ENCODE data around the gene ABCC4.
"Not testable (repeated sequence)": the region's sequence is repeated elsewhere in the genome, so short reads cannot be mapped to it uniquely, and the experiment has no call there.

ABCC4 gene

GRCh38 chr13:95296326-95296925 is 4.8 kb downstream of the ABCC4 start:
- DNase-seq = no peak

- DNase-seq = no peak
These were observed 6.2 kb downstream of the ABCC4 start for GRCh38 chr13:95295026-95295425.

DNA sequence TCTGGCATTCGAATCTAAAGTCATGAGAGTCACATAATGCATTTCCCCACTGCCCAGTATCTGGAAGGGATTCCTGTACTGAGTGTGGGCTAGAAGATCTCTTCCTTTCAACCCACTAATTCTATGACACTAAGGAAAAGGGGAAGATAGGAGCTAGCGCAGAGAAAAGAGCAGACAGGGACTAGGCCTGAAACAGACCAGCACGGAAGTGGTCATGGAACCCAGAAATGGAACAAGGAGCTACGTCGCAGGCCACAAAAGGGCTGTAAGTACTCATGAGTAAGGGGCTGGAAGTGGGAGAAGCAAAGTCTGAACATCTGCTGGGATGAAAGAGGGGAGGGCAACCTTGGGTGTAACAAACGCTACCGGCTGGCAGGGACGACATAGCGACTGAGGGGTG is 8.6 kb downstream of the ABCC4 start:
- DNase-seq = no peak

DNA sequence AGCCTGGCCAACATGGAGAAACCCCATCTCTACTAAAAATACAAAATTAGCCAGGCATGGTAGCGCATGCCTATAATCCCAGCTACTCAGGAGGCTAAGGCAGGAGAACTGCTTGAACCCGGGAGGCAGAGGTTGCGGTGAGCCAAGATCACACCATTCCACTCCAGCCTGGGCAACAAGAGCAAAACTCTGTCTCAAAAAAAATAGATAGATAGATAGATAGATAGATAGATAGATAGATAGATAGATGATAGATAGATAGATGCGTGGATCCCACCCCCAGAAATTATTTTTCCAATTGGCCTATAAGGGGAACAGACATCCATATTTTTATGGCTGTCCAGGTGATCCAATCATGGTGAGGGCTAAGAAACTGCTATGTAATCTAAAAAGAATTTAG is 11.3 kb downstream of the ABCC4 start:
- not testable (repeated sequence) for DNase-seq

DNA sequence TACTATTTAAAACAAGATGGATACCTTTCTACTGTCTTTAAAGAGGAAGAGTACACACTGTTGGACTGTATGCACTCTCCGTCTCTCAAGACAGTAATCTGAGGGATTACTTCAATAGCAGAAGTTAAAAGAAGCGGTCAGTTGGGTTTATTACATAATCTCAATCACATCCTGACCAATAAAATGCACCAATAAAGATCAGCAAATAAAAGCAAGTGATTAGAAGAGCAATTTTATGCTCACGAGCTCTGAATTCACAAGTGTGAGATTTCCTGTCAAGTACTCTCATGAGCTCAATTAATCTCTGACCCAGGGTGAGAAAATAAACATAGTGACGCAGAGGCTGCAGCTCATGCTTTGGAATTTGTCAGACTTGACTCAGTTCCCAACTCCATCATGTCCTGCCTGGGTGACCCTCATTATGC is 12.2 kb downstream of the ABCC4 start:
- DNase-seq = no peak

DNA sequence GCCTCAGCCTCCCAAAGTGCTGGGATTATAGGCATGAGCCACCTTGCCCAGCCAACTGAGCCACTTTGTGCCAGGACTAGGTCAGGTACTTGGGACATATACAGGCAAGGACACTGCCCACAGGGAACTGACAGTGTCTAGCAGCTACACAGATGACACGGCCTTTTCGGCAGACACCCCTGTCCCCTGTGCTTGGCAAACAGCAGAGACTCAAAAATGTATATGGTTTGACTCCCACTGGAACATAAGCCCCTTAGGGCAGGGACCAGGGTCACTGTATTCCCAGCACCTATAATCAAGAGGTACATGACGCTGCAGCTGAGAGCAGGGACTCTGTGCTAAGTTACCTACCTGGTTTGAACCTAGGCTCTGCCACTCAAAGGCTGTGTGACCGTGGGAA is 16.8 kb downstream of the ABCC4 start:
- no peak for DNase-seq

GRCh38 chr13:95279016-95279415 is 22.2 kb downstream of the ABCC4 start:
- no peak for DNase-seq

DNA sequence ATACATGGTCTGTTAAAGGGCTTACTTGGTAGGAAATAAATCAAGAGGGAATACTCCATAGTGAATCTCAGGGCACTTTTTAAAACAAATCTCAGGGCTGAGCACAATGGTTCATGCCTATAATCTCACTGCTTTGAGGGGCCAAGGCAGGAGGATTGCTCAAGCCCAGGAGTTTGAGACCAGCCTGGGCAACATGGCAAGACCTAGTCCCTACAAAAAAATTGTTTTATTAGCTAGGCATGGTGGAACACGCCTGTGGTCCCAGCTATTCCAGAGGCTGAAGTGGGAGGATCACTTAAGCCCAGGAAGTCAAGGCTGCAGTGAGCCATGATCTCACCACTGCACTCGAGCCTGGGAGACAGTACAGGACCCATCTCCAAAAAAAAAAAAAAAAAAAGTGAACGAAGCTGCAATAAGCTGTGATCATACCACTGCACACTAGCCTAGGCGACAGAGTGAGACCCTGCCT is 25.2 kb downstream of the ABCC4 start:
- no peak for DNase-seq

DNA sequence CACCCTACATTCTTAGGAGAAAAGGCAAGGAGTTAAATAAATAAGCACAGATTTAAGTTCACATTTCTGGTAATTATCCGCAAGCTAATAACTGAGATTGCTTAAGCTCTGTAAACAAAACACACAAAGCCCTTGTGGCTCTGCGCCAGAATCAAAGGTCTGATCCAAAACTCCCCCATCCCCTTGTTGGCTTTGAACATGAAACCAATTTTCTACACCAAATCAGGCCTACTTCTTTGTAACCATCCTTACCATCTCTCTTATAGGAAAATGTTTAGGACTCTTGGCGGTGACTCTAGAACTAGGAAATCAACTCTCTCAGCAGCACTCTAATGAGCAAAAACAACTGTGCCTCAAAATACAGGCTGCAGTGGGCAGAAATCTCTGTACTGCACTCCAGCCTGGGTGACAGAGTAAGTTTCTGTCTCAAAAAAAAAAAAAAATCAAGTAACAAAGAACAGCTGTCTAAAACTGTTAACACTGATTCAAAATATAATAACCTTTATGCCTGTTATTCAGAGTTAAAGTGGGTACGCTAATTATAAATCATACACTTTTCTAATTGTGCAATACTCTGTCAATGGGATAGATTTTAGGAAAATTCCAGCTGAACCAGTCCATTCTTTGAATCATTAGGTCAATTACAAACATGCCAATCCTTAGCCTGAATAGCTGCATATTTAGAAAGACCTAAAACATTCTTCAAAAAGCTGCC is 25.8 kb downstream of the ABCC4 start:
- no peak for DNase-seq

GRCh38 chr13:95273592-95274132 is 27.6 kb downstream of the ABCC4 start:
- not testable (repeated sequence) for DNase-seq

DNA sequence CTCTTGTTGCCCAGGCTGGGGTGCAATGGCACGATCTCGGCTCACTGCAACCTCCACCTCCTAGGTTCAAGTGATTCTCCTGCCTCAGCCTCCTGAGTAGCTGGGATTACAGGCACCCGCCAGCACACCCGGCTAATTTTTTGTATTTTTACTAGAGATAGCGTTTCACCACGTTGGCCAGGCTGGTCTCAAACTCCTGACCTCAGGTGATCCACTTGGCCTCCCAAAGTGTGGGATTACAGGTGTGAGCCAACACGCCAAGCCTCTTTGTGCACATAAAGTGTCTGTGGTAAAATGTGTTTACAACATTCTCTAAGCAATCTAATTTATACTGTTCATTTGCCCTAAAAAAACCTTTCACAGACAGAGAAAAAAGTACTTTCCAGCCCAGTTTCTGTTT is 29.2 kb downstream of the ABCC4 start:
- DNase-seq = not testable (repeated sequence)

DNA sequence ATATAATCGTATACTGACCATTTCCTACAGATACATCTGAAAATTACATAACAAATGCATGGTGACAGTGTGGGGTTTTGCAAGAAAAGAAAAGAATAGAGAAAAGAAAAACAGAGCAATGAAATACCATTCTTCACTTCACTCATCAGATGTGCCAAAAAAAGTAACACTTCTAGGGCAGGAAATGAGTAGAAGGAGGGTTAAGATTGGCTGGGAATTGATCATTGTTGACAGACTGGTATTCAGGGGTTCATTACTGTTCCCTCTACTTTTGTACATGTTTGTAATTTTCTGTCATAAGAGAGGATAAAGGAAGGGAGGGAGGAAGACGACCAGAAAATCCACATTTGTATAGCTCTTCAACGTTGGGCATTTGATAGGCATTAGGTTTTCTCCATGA is 31.5 kb downstream of the ABCC4 start:
- no peak for DNase-seq

DNA sequence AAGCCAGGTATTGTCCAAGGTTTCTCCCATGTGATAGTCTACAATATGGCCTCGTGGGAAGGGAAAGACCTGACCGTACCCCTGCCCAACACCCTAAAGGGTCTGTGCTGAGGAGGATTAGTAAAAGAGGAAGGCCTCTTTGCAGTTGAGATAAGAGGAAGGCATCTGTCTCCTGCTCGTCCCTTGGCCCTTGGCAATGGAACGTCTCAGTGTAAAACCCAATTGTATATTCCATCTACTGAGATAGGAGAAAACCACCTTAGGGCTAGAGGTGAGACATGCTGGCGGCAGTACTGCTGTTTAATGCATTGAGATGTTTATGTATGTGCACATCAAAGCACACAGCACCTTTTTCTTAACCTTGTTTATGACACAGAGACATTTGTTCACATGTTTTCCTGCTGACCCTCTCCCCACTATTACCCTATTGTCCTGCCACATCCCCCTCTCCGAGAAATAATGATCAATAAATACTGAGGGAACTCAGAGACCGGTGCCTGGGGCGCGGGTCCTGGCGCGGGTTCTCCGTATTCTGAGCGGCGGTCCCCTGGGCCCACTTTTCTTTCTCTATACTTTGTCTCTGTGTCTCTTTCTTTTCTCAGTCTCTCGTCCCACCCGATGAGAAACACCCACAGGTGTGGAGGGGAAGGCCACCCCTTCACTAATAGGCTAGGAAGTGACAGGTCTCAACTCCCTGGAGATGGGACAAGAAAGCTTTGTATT is 32.7 kb downstream of the ABCC4 start:
- not testable (repeated sequence) for DNase-seq

DNA sequence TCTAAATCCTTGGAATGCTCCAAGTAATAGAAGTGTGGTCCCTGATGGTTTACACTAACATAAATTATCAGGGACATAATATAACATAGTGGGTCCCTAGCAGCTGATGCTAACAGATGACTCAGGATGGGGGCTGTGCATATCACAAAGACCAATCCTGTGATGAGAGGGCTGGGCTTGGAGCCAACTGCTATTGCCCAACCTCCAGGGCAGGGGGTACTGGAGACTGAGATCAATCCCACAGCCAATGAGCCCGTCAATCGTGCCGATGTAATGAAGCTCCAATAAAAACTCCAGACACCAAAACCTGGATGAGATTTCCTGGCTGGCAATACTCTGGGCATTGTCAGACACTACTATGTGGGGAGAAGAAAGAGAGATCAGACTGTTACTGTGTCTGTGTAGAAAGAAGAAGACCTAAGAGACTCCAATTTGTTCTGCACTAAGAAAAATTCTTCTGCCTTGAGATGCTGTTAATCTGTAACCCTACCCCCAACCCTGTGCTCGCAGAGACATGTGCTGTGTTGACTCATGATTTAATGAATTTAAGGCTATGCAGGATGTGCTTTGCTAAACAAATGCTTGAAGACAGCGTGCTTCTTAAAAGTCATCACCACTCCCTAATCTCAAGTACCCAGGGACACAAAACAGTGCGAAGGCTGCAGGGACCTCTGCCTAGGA is 33.4 kb downstream of the ABCC4 start:
- no peak for DNase-seq

- no peak for DNase-seq
These were observed 37.0 kb downstream of the ABCC4 start for GRCh38 chr13:95264225-95264624.

- DNase-seq = no peak
These were observed 38.3 kb downstream of the ABCC4 start for GRCh38 chr13:95262837-95263384.

GRCh38 chr13:95261956-95262355 is 39.3 kb downstream of the ABCC4 start:
- DNase-seq = no peak

DNA sequence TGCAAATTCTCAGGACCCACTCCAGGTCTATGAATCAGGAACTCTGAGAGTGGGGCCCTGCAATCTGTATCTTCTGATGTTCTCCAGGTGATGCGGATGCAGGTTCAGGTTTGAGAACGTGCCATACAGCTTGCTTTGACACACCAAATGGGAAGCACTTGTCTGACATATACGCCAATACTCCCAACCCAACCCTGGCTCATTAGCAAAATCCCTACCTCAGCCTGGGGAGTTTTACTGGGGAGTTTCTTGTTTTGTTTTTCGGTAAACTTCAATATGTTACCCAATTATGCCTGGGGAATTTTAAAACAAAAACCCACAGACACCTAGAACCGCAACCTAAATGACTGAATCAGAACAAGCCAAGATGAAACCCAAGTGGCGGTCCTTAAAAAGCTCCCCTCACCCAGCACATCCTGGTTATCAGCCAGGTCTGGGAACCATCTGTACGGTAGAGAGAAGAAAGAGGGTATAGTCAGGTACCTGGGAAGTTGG is 41.2 kb downstream of the ABCC4 start:
- no peak for DNase-seq

GRCh38 chr13:95258619-95259194 is 42.5 kb downstream of the ABCC4 start:
- no peak for DNase-seq

- DNase-seq = no peak
These were observed 43.2 kb downstream of the ABCC4 start for GRCh38 chr13:95258098-95258497.

DNA sequence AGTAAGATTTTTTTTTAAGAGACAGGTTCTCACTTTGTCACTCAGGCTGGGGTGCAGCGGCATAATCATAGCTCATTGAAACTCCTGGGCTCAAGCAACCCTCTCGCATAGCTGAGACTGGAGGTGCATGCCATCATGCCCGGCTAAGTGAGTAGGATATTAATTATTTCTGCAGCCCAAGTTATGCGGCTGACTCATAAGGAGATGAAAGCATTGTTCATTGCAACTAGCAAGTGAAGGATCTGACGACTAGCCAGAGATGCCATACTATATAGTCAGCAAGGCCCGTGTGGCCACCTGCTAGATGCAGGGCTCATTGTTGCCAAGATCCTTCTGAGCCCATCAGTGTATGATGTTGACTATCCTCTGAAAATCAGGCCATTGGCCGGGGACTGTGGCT is 45.2 kb downstream of the ABCC4 start:
- no peak for DNase-seq

DNA sequence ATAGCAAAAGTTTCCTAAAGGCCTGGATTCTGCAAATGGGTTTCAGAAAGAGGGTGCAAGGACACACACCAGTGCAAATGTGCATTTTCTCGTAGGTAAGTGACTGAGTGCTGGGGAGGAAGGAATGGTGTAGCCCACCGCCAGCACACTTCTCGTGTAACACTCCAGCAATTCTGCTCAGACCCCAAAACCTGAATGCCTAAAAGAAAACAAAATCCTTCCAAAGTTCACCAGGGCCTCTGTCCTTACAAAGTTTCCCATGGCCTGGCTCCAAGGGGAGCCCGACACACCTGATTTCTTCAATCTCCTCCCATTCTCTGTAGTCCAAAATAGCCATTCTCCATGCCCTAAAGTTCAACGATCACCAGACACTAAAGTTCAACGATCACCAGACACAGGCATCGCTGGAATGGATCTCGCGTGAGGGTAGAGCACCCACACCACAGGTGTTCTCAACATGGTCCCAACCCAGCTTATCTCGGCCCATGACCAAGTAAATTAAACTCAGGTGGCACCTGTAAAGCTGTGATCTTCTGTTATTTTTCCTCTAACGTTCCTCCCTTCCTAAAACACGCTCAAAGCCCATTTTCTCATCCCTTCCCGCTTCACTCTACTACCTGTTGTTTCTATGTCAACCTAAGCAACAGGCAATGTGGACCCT is 46.0 kb downstream of the ABCC4 start:
- no peak for DNase-seq

Data from DMS79 (cell line).